Ectodermal cell (in vitro differentiated cells): Measurements from ENCODE around the gene MAGI1.
A peak's percentile ranks its signal among the peaks of the same experiment; 100 is the strongest.

Source experiments
- H3K27ac ChIP-seq: 2 replicates; pipeline ENCODE4 v1.7.0; 2013; ENCODE audit warnings: mild to moderate bottlenecking, low read depth, low read length; ENCODE audit not compliant: insufficient read depth, poor library complexity, severe bottlenecking
- H3K27me3 ChIP-seq: 2 replicates; pipeline ENCODE4 v1.7.0; 2013; ENCODE audit warnings: mild to moderate bottlenecking, low read length; ENCODE audit not compliant: insufficient read depth, control insufficient read depth, poor library complexity, severe bottlenecking
- H3K36me3 ChIP-seq: one replicate; pipeline ENCODE4 v1.7.0; 2013; ENCODE audit warnings: low read length; ENCODE audit not compliant: control insufficient read depth, insufficient read depth
- H3K4me1 ChIP-seq: one replicate; pipeline ENCODE4 v1.7.0; 2013; ENCODE audit warnings: low read length; ENCODE audit not compliant: control insufficient read depth, insufficient read depth
- H3K4me3 ChIP-seq: 2 replicates; pipeline ENCODE4 v1.7.0; 2013; ENCODE audit warnings: low read depth, low read length, control low read depth; ENCODE audit not compliant: insufficient read depth
- H3K9me3 ChIP-seq: 2 replicates; pipeline ENCODE4 v1.7.0; 2013; ENCODE audit warnings: mild to moderate bottlenecking, low read length, moderate library complexity; ENCODE audit not compliant: control insufficient read depth
- WGBS, 2 experiments: methylation state at CpG; one replicate each; pipeline ENCODE4 v1.1.7; 2013; ENCODE audit warnings: missing lambda C conversion rate in 2 of 2; 5-methylcytosine and 5-hydroxymethylcytosine counted together

Gene MAGI1

GRCh38 chr3:65935724-65936123 is 103.0 kb downstream of the MAGI1 start:
- H3K9me3 ChIP-seq: no peaks in the 10 kb centered on the region
- no peaks in the 10 kb centered on the region for H3K27me3 ChIP-seq
- no peak overlapping the region for H3K4me3 ChIP-seq
- H3K4me1 ChIP-seq: peaks cover 15% of the 10 kb centered on the region
- no peak overlapping the region for H3K27ac ChIP-seq
- H3K36me3 ChIP-seq: no peaks in the 10 kb centered on the region
- 94 to 97% methylated on average over 1 of the region's 1 CpG for WGBS, 2 experiments

DNA sequence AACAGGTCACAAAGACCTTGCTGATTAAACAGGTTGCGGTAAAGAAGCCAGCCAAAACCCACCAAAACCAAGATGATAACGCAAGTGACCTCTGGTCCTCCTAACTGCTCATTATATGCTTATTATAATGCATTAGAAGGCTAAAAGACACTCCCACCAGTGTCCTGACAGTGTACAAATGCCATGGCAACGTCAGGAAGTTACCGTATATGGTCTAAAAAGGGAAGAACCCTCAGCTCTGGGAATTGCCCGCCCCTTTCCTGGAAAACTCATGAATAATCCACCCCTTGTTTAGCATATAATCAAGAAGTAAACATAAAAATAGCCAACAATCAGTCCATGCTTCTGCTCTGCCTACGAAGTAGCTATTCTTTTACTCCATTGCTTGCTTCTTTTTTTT is 108.1 kb downstream of the MAGI1 start:
- Histone ChIP-seq H3K36me3 (no peaks in the 10 kb centered on the region), H3K4me1 (no peaks in the 10 kb centered on the region), H3K9me3 (no peaks in the 10 kb centered on the region), H3K4me3 (no peak overlapping the region), H3K27ac (no peak overlapping the region), H3K27me3 (no peaks in the 10 kb centered on the region)
- 97 to 98% methylated on average over 6 of the region's 6 CpGs for WGBS, 2 experiments

DNA sequence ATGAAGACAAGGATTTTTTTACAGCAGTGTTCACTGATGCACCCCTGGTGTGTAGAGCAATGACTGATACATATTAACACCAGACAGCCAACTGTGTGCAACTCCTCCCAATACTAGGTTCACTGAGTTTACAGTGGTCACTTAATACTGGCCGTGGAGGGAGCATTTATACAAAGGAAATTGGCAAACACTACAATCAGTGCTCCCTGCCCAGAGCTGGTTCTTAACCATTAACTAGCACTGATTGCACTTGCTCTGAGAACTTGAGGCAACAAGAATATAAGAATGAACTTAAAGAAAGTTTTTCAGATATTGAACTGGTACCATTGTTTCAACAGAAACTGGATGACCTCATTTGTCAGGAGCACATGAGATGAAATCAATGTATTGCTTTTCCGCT is 110.6 kb downstream of the MAGI1 start:
- H3K4me3 ChIP-seq: no peak overlapping the region
- H3K36me3 ChIP-seq: no peaks in the 10 kb centered on the region
- 77 to 83% methylated on average over 2 of the region's 2 CpGs for WGBS, 2 experiments

GRCh38 chr3:65927576-65927975 is 111.1 kb downstream of the MAGI1 start:
- H3K36me3 ChIP-seq: no peaks in the 10 kb centered on the region
- H3K4me3 ChIP-seq: no peak overlapping the region
- H3K4me1 ChIP-seq: no peaks in the 10 kb centered on the region
- no peaks in the 10 kb centered on the region for H3K9me3 ChIP-seq
- WGBS, 2 experiments: 80% methylated on average over 1 of the region's 1 CpG; no CpG with 5 or more reads in 1 of the 2 experiments
- H3K27me3 ChIP-seq: no peaks in the 10 kb centered on the region
- H3K27ac ChIP-seq: no peak overlapping the region

More for the DNA sequence above, 110.6 kb downstream of the MAGI1 start:
- no peaks in the 10 kb centered on the region for H3K27me3 ChIP-seq
- H3K9me3 ChIP-seq: no peaks in the 10 kb centered on the region
- H3K4me1 ChIP-seq: no peaks in the 10 kb centered on the region
- peak overlapping the region; percentile 20 for H3K27ac ChIP-seq

DNA sequence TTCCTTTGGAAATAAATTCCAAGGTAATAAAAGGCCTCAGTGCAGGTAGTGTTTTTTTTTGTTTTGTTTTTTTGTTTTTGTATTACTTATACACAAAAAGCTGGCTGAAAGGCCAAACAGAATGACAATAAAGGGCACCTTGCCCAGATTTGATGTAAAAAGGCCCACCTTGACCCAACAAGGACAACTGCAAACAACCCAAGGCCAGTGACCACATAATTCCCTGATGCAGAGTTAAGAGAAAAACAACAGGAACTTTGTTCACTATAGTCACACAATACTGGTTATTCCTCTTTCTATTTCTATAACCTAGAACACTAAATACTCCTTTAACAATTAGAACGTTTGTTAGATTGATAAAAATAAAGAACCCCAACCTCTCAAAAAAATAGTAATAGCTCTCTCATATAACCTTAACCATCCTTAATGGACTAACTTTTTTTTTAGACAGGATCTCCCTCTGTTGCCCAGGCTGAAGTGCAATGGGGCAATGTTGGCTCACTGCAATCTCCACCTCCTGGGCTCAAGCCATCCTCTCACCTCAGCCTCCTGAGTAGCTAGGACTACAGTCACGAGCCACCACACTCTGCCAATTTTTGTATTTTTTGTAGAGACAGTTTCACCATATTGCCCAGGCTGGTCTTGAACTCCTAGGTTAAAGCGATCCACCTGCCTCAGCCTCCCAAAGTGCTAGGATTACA is 113.3 kb downstream of the MAGI1 start:
- Histone ChIP-seq H3K4me1 (no peaks in the 10 kb centered on the region), H3K27me3 (no peaks in the 10 kb centered on the region), H3K9me3 (no peaks in the 10 kb centered on the region), H3K4me3 (no peak overlapping the region), H3K27ac (no peak overlapping the region), H3K36me3 (no peaks in the 10 kb centered on the region)
- WGBS, 2 experiments: 91 to 95% methylated on average over 3 of the region's 3 CpGs

DNA sequence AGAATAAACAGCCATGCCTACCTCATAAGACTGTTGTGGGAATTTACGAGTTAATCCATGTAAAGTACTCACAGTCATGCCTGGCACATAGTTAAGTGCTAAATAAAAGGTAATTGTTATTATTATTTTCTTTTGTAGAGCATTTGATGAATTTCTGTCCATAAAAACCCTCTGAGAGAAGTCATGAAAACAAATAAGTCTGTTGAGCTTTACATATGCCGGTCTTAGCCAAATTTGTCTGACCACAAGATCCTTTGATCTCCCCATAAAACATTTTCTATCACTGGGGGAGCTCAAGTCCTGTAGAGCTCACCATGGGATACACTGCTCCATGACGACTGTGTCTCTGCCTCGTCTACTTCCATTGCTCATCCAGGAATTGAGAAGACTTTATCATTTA is 114.0 kb downstream of the MAGI1 start:
- Histone ChIP-seq H3K36me3 (no peaks in the 10 kb centered on the region), H3K4me3 (no peak overlapping the region), H3K4me1 (no peaks in the 10 kb centered on the region), H3K9me3 (no peaks in the 10 kb centered on the region), H3K27ac (no peak overlapping the region), H3K27me3 (no peaks in the 10 kb centered on the region)
- 65 to 70% methylated on average over 3 to 4 of the region's 4 CpGs for WGBS, 2 experiments

GRCh38 chr3:65922441-65922840 is 116.3 kb downstream of the MAGI1 start:
- no peaks in the 10 kb centered on the region for H3K36me3 ChIP-seq
- no peak overlapping the region for H3K27ac ChIP-seq
- no peak overlapping the region for H3K4me3 ChIP-seq
- H3K9me3 ChIP-seq: no peaks in the 10 kb centered on the region
- no peaks in the 10 kb centered on the region for H3K4me1 ChIP-seq
- H3K27me3 ChIP-seq: no peaks in the 10 kb centered on the region
- 90 to 100% methylated on average over 2 of the region's 2 CpGs for WGBS, 2 experiments

GRCh38 chr3:65919826-65920225 is 118.9 kb downstream of the MAGI1 start:
- Histone ChIP-seq H3K4me1 (no peaks in the 10 kb centered on the region), H3K9me3 (no peaks in the 10 kb centered on the region), H3K27ac (no peak overlapping the region), H3K27me3 (no peaks in the 10 kb centered on the region), H3K4me3 (no peak overlapping the region), H3K36me3 (no peaks in the 10 kb centered on the region)
- WGBS, 2 experiments: 95 to 96% methylated on average over 2 of the region's 2 CpGs

DNA sequence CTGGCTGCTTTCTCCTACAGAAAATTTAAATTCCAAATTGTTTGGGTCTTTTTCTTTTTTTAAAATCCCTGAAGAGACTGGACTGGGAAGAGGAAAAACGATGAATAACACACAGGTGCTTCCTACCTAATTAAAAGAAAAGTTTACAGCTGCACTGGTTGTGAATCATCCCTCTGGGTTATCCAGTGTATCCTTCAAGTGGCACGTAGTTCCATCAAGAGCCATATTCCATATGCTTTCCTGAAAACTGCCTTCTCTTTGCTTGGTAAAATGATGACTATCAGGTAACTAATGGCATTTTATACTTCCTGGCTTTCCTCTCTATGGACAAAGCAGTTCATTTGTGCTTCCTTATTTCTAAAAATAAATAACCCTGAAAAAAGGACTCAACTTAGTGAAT is 123.2 kb downstream of the MAGI1 start:
- no peaks in the 10 kb centered on the region for H3K9me3 ChIP-seq
- H3K4me1 ChIP-seq: no peaks in the 10 kb centered on the region
- H3K27ac ChIP-seq: no peak overlapping the region
- no peak overlapping the region for H3K4me3 ChIP-seq
- no peaks in the 10 kb centered on the region for H3K36me3 ChIP-seq
- 94 to 95% methylated on average over 2 of the region's 2 CpGs for WGBS, 2 experiments
- no peaks in the 10 kb centered on the region for H3K27me3 ChIP-seq

DNA sequence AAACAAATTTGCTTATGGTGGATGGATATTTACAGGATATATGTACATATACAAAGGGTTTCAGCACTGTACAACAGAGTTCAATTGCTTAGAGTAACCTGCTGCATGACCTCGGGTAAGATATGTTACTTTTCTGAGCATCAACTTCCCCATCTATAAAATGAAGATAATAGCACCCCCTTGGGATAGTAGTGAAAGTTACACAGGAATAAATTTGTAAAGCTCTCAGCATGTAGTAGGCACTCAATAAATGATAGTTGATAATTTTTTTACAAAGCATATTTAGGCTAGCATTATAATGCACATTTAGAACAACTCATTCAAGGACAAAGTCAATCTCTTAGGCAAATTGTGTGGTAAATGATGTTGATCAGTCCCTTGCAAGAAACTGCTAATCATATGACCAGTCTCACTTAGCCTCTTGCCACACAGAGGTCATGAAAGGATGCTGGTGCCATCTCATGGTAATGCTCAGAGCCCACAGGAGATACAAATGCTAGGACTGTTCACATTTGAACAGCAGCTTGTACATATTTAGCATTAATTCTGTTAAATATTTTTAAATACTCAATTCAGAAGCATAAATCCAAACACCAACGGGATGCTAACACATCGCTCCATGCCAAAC is 123.9 kb downstream of the MAGI1 start:
- H3K9me3 ChIP-seq: no peaks in the 10 kb centered on the region
- 86 to 97% methylated on average over 2 to 3 of the region's 3 CpGs for WGBS, 2 experiments
- H3K4me3 ChIP-seq: no peak overlapping the region

More for the DNA sequence above, 123.9 kb downstream of the MAGI1 start:
- H3K36me3 ChIP-seq: no peaks in the 10 kb centered on the region
- no peaks in the 10 kb centered on the region for H3K4me1 ChIP-seq
- no peaks in the 10 kb centered on the region for H3K27me3 ChIP-seq
- no peak overlapping the region for H3K27ac ChIP-seq
